ENCODE results near the gene DAB2IP.

Gene DAB2IP

DNA sequence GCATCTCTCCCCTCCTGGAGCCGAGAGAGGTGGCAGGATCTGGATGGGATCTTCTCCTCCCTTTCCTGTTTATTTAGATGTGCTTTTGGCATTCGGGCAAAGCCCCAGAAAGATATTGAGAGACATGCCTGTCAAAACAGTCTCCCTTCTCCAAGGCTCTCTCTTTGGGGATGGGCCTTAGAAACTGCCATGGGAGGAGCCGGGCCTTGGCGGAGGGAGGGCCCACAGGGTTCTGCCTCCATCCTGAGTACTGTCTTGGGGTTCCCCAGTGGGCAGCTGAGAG lies 41.9 kb downstream of the DAB2IP start:
- no peaks in the 10 kb centered on the region for H3K9me3 ChIP-seq (ENCODE audit: insufficient read depth, low read length)
- TF ChIP-seq, protein P1, sequence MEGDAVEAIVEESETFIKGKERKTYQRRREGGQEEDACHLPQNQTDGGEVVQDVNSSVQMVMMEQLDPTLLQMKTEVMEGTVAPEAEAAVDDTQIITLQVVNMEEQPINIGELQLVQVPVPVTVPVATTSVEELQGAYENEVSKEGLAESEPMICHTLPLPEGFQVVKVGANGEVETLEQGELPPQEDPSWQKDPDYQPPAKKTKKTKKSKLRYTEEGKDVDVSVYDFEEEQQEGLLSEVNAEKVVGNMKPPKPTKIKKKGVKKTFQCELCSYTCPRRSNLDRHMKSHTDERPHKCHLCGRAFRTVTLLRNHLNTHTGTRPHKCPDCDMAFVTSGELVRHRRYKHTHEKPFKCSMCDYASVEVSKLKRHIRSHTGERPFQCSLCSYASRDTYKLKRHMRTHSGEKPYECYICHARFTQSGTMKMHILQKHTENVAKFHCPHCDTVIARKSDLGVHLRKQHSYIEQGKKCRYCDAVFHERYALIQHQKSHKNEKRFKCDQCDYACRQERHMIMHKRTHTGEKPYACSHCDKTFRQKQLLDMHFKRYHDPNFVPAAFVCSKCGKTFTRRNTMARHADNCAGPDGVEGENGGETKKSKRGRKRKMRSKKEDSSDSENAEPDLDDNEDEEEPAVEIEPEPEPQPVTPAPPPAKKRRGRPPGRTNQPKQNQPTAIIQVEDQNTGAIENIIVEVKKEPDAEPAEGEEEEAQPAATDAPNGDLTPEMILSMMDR (IDR thresholded peaks at IDR 0.05; ENCODE audit: insufficient read depth, low read length, poor library complexity, severe bottlenecking): no peak
- TF ChIP-seq EZH2phosphoT487 (conservative IDR thresholded peaks at IDR 0.05; ENCODE audit: low read length): no peak
- H3K27me3 ChIP-seq (ENCODE audit: low read length): no peaks in the 10 kb centered on the region
- H3K4me3 ChIP-seq (ENCODE audit: insufficient read depth, low read length, poor library complexity, severe bottlenecking): no peak overlapping the region
- no peaks in the 10 kb centered on the region for H3K79me2 ChIP-seq (ENCODE audit: insufficient read depth, low read length)
- no peaks in the 10 kb centered on the region for H3K36me3 ChIP-seq (ENCODE audit: low read length)
- H3K4me2 ChIP-seq (ENCODE audit: low read depth, low read length, poor library complexity, severe bottlenecking): no peak overlapping the region
- no peaks in the 10 kb centered on the region for H4K20me1 ChIP-seq (ENCODE audit: low read depth, low read length)
- H3K27ac ChIP-seq (ENCODE audit: low read depth, low read length): no peak overlapping the region
- no peak overlapping the region for H3K9ac ChIP-seq (ENCODE audit: low read length)
- no peaks in the 10 kb centered on the region for H3F3A ChIP-seq (ENCODE audit: insufficient read depth)
- no peak overlapping the region for H2AFZ ChIP-seq (ENCODE audit: low read depth, low read length, severe bottlenecking)
- no peaks in the 10 kb centered on the region for H3K9me2 ChIP-seq (replicated peaks; ENCODE audit: insufficient read depth, low read length)

DNA sequence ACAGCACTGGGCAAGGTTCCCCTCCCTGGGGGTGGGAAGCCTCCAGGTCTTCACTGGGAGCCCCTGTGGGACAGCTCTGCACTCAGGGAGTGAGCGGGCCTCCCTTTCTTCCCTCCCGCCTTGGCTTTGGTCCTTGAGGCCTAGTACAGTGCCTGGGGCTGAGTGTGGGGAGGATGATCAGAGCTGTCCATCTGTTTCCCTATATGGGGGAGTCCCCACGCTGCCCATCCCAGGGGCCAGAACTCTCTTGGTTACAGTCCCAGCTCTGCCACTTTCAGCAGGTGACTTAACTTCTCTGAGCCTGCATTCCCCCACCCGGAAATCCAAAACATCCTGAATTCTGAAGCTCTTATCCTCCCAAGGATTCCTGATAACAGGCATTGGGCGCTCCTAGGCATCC lies 42.6 kb downstream of the DAB2IP start:
- H3K4me2 ChIP-seq (ENCODE audit: low read depth, low read length, poor library complexity, severe bottlenecking): no peak overlapping the region
- no peaks in the 10 kb centered on the region for H3K36me3 ChIP-seq (ENCODE audit: low read length)
- no peaks in the 10 kb centered on the region for H3K79me2 ChIP-seq (ENCODE audit: insufficient read depth, low read length)
- no peaks in the 10 kb centered on the region for H3K27me3 ChIP-seq (ENCODE audit: low read length)
- H3K9me3 ChIP-seq (ENCODE audit: insufficient read depth, low read length): no peaks in the 10 kb centered on the region
- H3K27ac ChIP-seq (ENCODE audit: low read depth, low read length): no peak overlapping the region
- H2AFZ ChIP-seq (ENCODE audit: low read depth, low read length, severe bottlenecking): no peak overlapping the region
- no peak overlapping the region for H3K9ac ChIP-seq (ENCODE audit: low read length)
- no peaks in the 10 kb centered on the region for H3F3A ChIP-seq (ENCODE audit: insufficient read depth)
- H3K4me3 ChIP-seq (ENCODE audit: insufficient read depth, low read length, poor library complexity, severe bottlenecking): no peak overlapping the region
- H3K9me2 ChIP-seq (replicated peaks; ENCODE audit: insufficient read depth, low read length): no peaks in the 10 kb centered on the region
- TF ChIP-seq EZH2phosphoT487 (conservative IDR thresholded peaks at IDR 0.05; ENCODE audit: low read length): no peak
- TF ChIP-seq, protein P1 (IDR thresholded peaks at IDR 0.05; ENCODE audit: insufficient read depth, low read length, poor library complexity, severe bottlenecking): no peak
- H4K20me1 ChIP-seq (ENCODE audit: low read depth, low read length): no peaks in the 10 kb centered on the region

DNA sequence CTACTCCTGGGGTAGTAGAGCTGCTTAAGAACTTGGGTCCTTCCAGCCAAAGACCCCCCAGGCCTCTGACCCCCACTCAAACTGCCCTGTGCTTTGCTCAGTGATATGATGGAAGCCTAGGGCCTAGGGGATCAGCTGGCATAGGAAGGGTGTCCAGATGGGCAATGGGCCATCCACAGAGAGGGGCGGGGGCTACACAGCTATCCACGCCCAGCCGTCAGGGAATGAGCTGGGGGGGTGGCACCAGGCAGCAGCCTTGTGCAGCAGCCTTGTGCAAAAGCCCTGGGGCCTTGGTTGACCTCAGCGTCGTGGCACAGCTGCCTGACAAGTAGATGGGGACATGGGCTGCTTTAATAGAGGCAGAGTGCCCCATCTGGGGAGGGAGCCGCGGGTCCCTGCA lies 43.2 kb downstream of the DAB2IP start:
- H3F3A ChIP-seq (ENCODE audit: insufficient read depth): no peaks in the 10 kb centered on the region
- H3K27ac ChIP-seq (ENCODE audit: low read depth, low read length): no peak overlapping the region
- H3K9me2 ChIP-seq (replicated peaks; ENCODE audit: insufficient read depth, low read length): no peaks in the 10 kb centered on the region
- no peaks in the 10 kb centered on the region for H3K36me3 ChIP-seq (ENCODE audit: low read length)
- TF ChIP-seq, protein P1 (IDR thresholded peaks at IDR 0.05; ENCODE audit: insufficient read depth, low read length, poor library complexity, severe bottlenecking): no peak
- no peak for TF ChIP-seq EZH2phosphoT487 (conservative IDR thresholded peaks at IDR 0.05; ENCODE audit: low read length)
- H3K79me2 ChIP-seq (ENCODE audit: insufficient read depth, low read length): no peaks in the 10 kb centered on the region
- no peak overlapping the region for H3K4me2 ChIP-seq (ENCODE audit: low read depth, low read length, poor library complexity, severe bottlenecking)
- H3K4me3 ChIP-seq (ENCODE audit: insufficient read depth, low read length, poor library complexity, severe bottlenecking): no peak overlapping the region
- no peaks in the 10 kb centered on the region for H3K9me3 ChIP-seq (ENCODE audit: insufficient read depth, low read length)
- H3K27me3 ChIP-seq (ENCODE audit: low read length): no peaks in the 10 kb centered on the region
- no peak overlapping the region for H2AFZ ChIP-seq (ENCODE audit: low read depth, low read length, severe bottlenecking)
- no peak overlapping the region for H3K9ac ChIP-seq (ENCODE audit: low read length)
- H4K20me1 ChIP-seq (ENCODE audit: low read depth, low read length): no peaks in the 10 kb centered on the region; the same call in 1 of the 2 replicates

DNA sequence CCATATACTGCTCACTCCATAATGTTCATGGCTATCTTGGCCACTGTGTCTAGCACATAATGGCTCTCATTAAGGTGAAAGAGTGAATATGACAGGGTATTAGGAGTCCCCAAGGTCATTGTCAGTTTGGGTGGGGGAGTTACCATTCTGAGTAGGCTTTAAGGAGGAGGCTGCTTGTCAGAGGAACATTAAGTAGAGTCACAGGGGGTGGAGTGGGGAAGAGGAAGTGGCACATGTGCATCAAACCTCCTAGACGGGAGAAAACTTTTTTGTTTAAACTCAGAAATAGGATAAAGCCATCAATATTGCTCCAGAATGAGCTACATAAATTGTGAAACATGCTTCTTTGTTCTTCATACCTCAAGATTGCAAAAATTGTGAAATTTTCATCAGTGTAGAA lies 45.5 kb downstream of the DAB2IP start:
- no peak overlapping the region for H2AFZ ChIP-seq (ENCODE audit: low read depth, low read length, severe bottlenecking)
- H3F3A ChIP-seq (ENCODE audit: insufficient read depth): no peaks in the 10 kb centered on the region
- no peak overlapping the region for H3K9ac ChIP-seq (ENCODE audit: low read length)
- no peaks in the 10 kb centered on the region for H3K9me2 ChIP-seq (replicated peaks; ENCODE audit: insufficient read depth, low read length)
- H3K27me3 ChIP-seq (ENCODE audit: low read length): no peaks in the 10 kb centered on the region
- no peak overlapping the region for H3K4me2 ChIP-seq (ENCODE audit: low read depth, low read length, poor library complexity, severe bottlenecking)
- no peaks in the 10 kb centered on the region for H3K36me3 ChIP-seq (ENCODE audit: low read length)
- no peaks in the 10 kb centered on the region for H3K9me3 ChIP-seq (ENCODE audit: insufficient read depth, low read length)
- no peaks in the 10 kb centered on the region; the same call in 1 of the 2 replicates for H4K20me1 ChIP-seq (ENCODE audit: low read depth, low read length)
- H3K4me3 ChIP-seq (ENCODE audit: insufficient read depth, low read length, poor library complexity, severe bottlenecking): no peak overlapping the region
- H3K27ac ChIP-seq (ENCODE audit: low read depth, low read length): no peak overlapping the region
- H3K79me2 ChIP-seq (ENCODE audit: insufficient read depth, low read length): no peaks in the 10 kb centered on the region
- TF ChIP-seq, protein P1 (IDR thresholded peaks at IDR 0.05; ENCODE audit: insufficient read depth, low read length, poor library complexity, severe bottlenecking): no peak
- no peak for TF ChIP-seq EZH2phosphoT487 (conservative IDR thresholded peaks at IDR 0.05; ENCODE audit: low read length)
